Anterior cingulate cortex (tissue), 58 donors: ENCODE measurements around the gene TRMT61A.

Experiments used
- DNase-seq, 58 donors: peaks; one replicate each; lab custom pipeline; 2025; lab: John Stamatoyannopoulos, UW

Gene TRMT61A

DNA sequence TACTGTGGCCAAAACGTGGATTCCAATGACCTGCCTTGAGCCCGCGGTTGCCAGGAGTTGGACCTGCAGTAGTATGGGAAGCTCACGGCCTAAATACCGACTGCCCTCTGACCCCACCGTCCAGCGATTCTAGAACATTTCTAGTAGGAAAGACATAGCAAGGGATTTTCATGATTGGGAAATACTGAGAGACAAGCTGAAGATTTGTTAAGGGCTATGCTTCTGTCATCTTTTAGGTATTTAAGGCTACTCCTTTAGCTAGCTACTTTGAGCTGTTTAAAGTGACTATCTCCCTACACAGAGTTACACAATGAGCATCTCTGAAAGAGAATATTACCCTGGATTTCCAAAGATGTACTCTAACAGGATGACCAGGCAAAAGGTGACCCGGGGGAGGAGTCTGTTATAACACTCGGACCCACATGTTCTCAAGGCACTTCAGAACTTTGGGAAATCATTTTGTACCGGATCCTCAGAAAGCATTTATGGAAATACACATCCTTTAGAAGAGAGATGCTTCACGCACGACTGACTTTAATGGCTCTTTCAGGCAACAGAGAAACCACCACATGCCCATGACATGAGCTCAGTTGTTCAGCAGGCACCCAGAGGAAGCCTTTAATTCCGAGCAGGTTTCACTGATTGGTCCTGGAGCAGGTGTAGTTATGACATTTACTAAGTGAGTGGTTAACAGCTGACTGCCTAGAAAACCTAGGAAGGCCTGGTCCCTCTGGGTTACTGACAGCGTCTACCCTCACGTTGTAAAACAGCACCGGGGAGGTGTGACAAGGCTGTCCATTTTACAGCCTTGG, 29.3 kb downstream of the TRMT61A start:
- DNase-seq = no peak

- DNase-seq = no peak
Measured at GRCh38 chr14:103559766-103560165, 30.8 kb downstream of the TRMT61A start.

GRCh38 chr14:103560691-103561090, 31.7 kb downstream of the TRMT61A start:
- DNase-seq = no peak

- DNase-seq = no peak
Measured at GRCh38 chr14:103561381-103562178, 32.6 kb downstream of the TRMT61A start.

DNA sequence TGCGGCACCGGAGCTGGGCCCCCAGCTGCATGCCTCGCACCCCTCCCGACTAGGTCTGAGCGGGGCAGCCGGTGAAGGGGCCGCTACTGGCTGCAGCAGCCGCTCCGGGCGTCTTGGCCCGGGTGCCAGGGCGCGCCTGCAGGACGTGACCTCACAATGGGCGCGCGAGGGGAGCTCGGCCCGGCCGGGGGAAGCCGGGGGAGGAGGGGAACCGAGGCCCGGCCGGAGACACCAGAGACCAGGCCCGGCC, 33.1 kb downstream of the TRMT61A start:
- DNase-seq = peak in 1 of 58 donors; percentile 61

DNA sequence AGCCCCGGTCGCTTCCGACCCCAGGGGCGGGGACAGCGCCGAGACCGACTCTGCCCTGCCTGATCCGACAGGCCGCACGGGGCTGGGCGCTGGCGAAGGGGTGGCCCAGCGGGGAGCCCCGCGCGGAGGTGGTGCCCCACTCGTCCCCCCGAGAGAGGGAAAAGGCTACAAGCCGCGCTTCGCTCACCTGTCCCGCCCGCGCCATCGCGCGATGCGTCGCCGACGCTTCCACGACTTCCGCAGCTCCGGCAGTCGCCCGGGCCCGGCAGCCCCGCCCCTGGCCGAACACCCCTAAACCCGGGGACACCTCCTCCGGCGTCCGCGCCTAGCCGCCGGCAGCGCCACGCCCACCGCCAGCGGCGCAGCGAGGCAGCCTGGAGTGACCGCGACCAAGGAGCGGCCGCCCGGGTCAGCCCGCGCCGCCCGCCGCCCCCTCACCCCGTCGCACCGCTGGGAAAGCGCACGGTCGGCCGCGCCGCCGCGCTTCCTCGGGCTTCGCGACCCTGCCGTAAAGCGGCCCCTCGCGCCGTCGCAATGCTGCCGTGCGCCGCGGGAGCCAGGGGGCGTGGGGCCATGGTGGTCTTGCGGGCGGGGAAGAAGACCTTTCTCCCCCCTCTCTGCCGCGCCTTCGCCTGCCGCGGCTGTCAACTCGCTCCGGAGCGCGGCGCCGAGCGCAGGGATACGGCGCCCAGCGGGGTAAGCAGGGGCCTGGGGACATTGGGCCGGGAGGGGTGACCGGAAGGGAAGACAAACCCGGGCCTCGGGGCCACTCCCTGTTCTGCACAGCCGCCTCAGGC, 33.6 kb downstream of the TRMT61A start, which contains the start of the genes BAG5 and COA8:
Gene BAG5, minus strand, starts transcription at position 229 of the 797 bp plus-strand sequence. CDS start 1,493 bp downstream, outside the sequence.
Gene COA8, plus strand, starts transcription at position 532 of the 797 bp plus-strand sequence. Its CDS starts 42 bp downstream, at position 574.
- peak in 57 of 58 donors; percentile 8 to 94 (median 83) for DNase-seq

GRCh38 chr14:103563226-103563620, 34.2 kb downstream of the TRMT61A start:
- no peak for DNase-seq

DNA sequence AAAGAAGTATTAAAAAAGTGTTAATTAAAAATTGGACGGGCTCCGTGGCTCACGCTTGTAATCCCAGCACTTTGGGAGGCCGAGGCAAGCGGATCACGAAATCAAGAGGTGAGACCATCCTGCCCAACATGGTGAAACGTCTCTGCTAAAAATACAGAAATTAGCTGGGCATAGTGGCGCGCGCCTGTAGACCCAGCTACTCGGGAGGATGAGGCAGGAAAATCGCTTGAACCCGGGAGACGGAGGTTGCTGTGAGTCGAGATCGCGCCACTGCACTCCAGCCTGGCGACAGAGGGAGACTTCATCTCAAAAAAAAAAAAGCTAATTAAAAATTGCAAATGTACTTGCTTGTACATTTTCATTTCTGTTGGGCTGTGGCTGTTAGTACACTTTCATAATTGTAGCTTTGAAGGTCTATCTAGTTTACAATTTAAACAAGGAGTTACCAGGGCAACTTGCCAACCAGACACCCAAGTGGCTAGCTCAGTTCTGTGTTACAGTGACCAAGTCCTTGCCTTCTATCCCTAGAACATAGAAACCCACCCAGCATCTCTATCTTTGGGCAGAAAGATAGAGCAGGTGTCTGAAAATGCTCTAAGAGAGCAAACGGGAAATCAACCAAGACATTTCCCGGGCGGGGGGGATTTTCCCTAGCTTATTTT, 35.0 kb downstream of the TRMT61A start:
- no peak for DNase-seq

GRCh38 chr14:103568952-103569351, 40.0 kb downstream of the TRMT61A start:
- no peak for DNase-seq

- DNase-seq = no peak
Measured at GRCh38 chr14:103569408-103569807, 40.4 kb downstream of the TRMT61A start.

DNA sequence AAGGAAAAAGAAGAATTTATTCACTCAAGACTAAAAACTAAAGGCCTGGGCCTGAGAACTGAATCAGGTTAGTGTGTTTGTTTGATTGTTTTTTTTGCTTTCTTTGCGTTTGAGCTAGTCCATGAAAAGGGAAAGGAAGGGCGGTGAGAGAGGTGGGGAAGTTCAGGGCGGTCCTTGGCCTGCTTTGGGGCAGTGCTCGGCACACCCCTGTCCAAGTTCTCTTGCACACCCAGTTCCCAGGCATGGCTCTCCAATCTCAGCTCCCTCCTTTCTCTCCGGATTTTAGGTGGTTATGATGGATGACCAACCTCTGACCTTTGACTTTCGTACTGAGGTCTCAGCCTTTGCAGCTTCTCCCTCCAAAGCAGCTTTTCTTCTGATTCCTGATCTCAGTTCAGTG, 45.1 kb downstream of the TRMT61A start:
- DNase-seq = no peak

DNA sequence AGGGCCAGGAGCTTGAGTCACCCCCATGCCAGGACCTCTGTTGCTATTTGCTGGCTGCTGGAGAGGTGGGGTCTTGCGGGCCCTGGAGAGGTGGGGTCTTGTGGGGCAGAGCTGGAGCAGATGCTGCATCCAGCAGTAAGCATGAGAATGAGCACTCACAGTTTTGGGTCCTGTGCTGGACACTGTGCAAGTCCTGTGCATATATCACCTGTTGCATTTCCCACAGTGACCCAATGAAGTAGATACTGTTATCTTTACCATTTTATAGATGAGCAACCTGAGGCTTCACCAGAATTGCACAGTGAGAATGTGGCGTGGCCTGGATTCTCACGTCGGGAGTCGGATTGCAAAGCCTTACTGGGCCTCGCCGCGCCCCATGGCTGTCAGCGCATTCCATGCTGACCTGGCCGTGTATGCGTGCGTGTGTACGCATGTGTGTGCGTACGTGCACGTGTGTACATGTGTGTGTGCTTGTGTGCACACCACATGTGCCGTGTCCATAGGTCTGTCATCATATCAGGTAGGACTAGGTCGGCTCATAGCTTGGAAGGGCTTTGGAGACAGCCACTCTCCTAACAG, 45.8 kb downstream of the TRMT61A start:
- no peak for DNase-seq

- DNase-seq = peak in 53 of 58 donors; percentile 10 to 92 (median 65)
Measured at GRCh38 chr14:103576371-103577024, 47.5 kb downstream of the TRMT61A start.

GRCh38 chr14:103578401-103579075, 49.5 kb downstream of the TRMT61A start:
- no peak for DNase-seq

DNA sequence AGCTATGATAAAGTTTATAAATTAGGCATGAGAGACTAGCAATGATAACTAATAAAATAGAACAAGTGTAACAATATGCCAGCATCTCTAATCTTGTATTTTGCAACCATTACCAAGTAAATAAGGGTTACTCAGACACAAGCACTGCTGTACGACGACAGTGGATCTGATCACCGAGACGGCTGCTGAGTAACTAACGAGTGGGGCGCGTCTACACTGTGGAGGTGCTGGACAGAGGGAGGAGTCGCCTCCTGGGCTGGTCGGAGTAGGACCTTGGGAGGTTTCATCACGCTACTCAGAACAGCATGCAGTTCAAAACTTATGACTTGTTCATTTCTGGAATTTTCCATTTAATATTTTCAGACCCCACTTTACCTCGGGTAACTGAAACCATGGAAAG, 52.2 kb downstream of the TRMT61A start:
- no peak for DNase-seq

- DNase-seq = no peak
Measured at GRCh38 chr14:103581954-103582703, 53.1 kb downstream of the TRMT61A start.

- DNase-seq = no peak
Measured at GRCh38 chr14:103584326-103584915, 55.4 kb downstream of the TRMT61A start.
